ENCODE data around the gene HCN2. TPM values are rescaled to one million over a fixed set of nuclear protein-coding genes. Genes with fewer than 3 reads are reported as not detected.

HCN2 gene
- total and polyA plus RNA-seq, 2 of the 13 experiments (the other 11 are each of a cell fraction or from before 2014, with no cell fraction given), result 0.01 TPM; not detected in 1

- TF ChIP-seq ZNF687 (CRISPR knock-in tag; IDR thresholded peaks at IDR 0.05) (peak; percentile 27; the same call in 1 of the 2 replicates), NCOA5 (CRISPR knock-in tag; IDR thresholded peaks at IDR 0.05) (no peak), MLLT10 (CRISPR knock-in tag; IDR thresholded peaks at IDR 0.05) (no peak), EZH2 (conservative IDR thresholded peaks at IDR 0.05; ENCODE audit: low read depth, low read length) (no peak), PBX2 (CRISPR knock-in tag; IDR thresholded peaks at IDR 0.05) (no peak), FOSL2 (CRISPR knock-in tag; IDR thresholded peaks at IDR 0.05) (peak; percentile 10; the same call in 1 of the 2 replicates), ZNF850 (CRISPR knock-in tag; conservative IDR thresholded peaks at IDR 0.05) (no peak), BHLHE40 (IDR thresholded peaks at IDR 0.05; ENCODE audit: low read length) (peak; percentile 40; the same call in 1 of the 2 replicates), ADNP (CRISPR knock-in tag; IDR thresholded peaks at IDR 0.05) (no peak), ARID5B (CRISPR knock-in tag; IDR thresholded peaks at IDR 0.05) (peak; percentile 44; the same call in 1 of the 2 replicates), ZNF703 (CRISPR knock-in tag; IDR thresholded peaks at IDR 0.05; ENCODE audit: borderline replicate concordance) (no peak), SNRNP70 (IDR thresholded peaks at IDR 0.05; ENCODE audit: low read depth, low read length) (no peak), YEATS2 (CRISPR knock-in tag; IDR thresholded peaks at IDR 0.05; ENCODE audit: borderline replicate concordance) (peak; percentile 28; the same call in 1 of the 2 replicates), ZFP41 (CRISPR knock-in tag; IDR thresholded peaks at IDR 0.05; ENCODE audit: borderline replicate concordance) (no peak)
- TF ChIP-seq, protein P1, sequence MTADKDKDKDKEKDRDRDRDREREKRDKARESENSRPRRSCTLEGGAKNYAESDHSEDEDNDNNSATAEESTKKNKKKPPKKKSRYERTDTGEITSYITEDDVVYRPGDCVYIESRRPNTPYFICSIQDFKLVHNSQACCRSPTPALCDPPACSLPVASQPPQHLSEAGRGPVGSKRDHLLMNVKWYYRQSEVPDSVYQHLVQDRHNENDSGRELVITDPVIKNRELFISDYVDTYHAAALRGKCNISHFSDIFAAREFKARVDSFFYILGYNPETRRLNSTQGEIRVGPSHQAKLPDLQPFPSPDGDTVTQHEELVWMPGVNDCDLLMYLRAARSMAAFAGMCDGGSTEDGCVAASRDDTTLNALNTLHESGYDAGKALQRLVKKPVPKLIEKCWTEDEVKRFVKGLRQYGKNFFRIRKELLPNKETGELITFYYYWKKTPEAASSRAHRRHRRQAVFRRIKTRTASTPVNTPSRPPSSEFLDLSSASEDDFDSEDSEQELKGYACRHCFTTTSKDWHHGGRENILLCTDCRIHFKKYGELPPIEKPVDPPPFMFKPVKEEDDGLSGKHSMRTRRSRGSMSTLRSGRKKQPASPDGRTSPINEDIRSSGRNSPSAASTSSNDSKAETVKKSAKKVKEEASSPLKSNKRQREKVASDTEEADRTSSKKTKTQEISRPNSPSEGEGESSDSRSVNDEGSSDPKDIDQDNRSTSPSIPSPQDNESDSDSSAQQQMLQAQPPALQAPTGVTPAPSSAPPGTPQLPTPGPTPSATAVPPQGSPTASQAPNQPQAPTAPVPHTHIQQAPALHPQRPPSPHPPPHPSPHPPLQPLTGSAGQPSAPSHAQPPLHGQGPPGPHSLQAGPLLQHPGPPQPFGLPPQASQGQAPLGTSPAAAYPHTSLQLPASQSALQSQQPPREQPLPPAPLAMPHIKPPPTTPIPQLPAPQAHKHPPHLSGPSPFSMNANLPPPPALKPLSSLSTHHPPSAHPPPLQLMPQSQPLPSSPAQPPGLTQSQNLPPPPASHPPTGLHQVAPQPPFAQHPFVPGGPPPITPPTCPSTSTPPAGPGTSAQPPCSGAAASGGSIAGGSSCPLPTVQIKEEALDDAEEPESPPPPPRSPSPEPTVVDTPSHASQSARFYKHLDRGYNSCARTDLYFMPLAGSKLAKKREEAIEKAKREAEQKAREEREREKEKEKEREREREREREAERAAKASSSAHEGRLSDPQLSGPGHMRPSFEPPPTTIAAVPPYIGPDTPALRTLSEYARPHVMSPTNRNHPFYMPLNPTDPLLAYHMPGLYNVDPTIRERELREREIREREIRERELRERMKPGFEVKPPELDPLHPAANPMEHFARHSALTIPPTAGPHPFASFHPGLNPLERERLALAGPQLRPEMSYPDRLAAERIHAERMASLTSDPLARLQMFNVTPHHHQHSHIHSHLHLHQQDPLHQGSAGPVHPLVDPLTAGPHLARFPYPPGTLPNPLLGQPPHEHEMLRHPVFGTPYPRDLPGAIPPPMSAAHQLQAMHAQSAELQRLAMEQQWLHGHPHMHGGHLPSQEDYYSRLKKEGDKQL (CRISPR knock-in tag; IDR thresholded peaks at IDR 0.05; ENCODE audit: low read depth), result no peak
These were observed 23.3 kb upstream of the HCN2 start (continued) for GRCh38 chr19:566403-566802.

All from HepG2 (cell line).